ENCODE measurements around the gene PML.

PML gene

DNA sequence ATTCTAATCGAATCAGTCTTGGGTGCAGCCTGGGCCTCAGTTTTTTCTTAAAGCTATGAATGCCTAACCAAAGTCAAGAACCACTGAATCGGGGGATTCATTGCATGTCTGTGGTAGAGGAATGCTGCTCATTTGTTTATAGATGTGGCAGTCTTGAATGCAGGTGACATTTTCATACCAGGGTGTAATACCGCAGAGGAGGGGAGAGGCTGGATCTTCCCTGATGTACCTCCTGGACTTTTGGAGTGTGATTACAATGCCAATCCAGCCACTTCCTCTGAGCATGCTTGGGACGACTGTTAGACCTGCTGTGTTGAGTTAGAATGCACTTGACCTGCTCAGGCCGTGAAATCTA, 45.1 kb downstream of the PML start:
- DNase-seq (ENCODE audit: low read depth, low spot score): no peak
- H3K9me3 ChIP-seq (ENCODE audit: control insufficient read depth, insufficient read depth, low read length): no peaks in the 10 kb centered on the region
- peaks cover 5% of the 10 kb centered on the region; the same call in 1 of the 2 replicates for H3K4me1 ChIP-seq (ENCODE audit: control insufficient read depth, insufficient read depth, low read length)
- H3K4me3 ChIP-seq (ENCODE audit: low read length): no peak overlapping the region
- no peak overlapping the region for H3K27ac ChIP-seq (ENCODE audit: low read length)
- H3K27me3 ChIP-seq (ENCODE audit: control insufficient read depth, insufficient read depth, low read length): no peaks in the 10 kb centered on the region
- peaks cover 4% of the 10 kb centered on the region for H3K36me3 ChIP-seq (ENCODE audit: control insufficient read depth, insufficient read depth, low read length)
- no CpG with 5 or more reads among the region's 5 CpGs for WGBS (ENCODE audit: insufficient coverage, insufficient read length)

GRCh38 chr15:74040109-74040850, 45.8 kb downstream of the PML start:
- Histone ChIP-seq H3K27me3 (ENCODE audit: control insufficient read depth, insufficient read depth, low read length) (no peaks in the 10 kb centered on the region), H3K9me3 (ENCODE audit: control insufficient read depth, insufficient read depth, low read length) (no peaks in the 10 kb centered on the region), H3K4me3 (ENCODE audit: low read length) (no peak overlapping the region), H3K27ac (ENCODE audit: low read length) (no peak overlapping the region), H3K4me1 (ENCODE audit: control insufficient read depth, insufficient read depth, low read length) (peaks cover 5% of the 10 kb centered on the region; the same call in 1 of the 2 replicates), H3K36me3 (ENCODE audit: control insufficient read depth, insufficient read depth, low read length) (peaks cover 1% of the 10 kb centered on the region)
- DNase-seq (ENCODE audit: low read depth, low spot score): no peak
- no CpG with 5 or more reads among the region's 7 CpGs for WGBS (ENCODE audit: insufficient coverage, insufficient read length)

- DNase-seq (ENCODE audit: low read depth, low spot score): no peak
- peaks cover 5% of the 10 kb centered on the region; the same call in 1 of the 2 replicates for H3K4me1 ChIP-seq (ENCODE audit: control insufficient read depth, insufficient read depth, low read length)
- H3K27ac ChIP-seq (ENCODE audit: low read length): no peak overlapping the region
Observed at GRCh38 chr15:74041311-74041756, 46.8 kb downstream of the PML start.

GRCh38 chr15:74041777-74042435, 47.4 kb downstream of the PML start:
- no CpG with 5 or more reads among the region's 8 CpGs for WGBS (ENCODE audit: insufficient coverage, insufficient read length)

More at GRCh38 chr15:74041311-74041756, 46.8 kb downstream of the PML start:
- no peak overlapping the region for H3K4me3 ChIP-seq (ENCODE audit: low read length)
- no CpG with 5 or more reads among the region's 10 CpGs for WGBS (ENCODE audit: insufficient coverage, insufficient read length)
- no peaks in the 10 kb centered on the region for H3K36me3 ChIP-seq (ENCODE audit: control insufficient read depth, insufficient read depth, low read length)
- H3K9me3 ChIP-seq (ENCODE audit: control insufficient read depth, insufficient read depth, low read length): no peaks in the 10 kb centered on the region
- H3K27me3 ChIP-seq (ENCODE audit: control insufficient read depth, insufficient read depth, low read length): no peaks in the 10 kb centered on the region

DNA sequence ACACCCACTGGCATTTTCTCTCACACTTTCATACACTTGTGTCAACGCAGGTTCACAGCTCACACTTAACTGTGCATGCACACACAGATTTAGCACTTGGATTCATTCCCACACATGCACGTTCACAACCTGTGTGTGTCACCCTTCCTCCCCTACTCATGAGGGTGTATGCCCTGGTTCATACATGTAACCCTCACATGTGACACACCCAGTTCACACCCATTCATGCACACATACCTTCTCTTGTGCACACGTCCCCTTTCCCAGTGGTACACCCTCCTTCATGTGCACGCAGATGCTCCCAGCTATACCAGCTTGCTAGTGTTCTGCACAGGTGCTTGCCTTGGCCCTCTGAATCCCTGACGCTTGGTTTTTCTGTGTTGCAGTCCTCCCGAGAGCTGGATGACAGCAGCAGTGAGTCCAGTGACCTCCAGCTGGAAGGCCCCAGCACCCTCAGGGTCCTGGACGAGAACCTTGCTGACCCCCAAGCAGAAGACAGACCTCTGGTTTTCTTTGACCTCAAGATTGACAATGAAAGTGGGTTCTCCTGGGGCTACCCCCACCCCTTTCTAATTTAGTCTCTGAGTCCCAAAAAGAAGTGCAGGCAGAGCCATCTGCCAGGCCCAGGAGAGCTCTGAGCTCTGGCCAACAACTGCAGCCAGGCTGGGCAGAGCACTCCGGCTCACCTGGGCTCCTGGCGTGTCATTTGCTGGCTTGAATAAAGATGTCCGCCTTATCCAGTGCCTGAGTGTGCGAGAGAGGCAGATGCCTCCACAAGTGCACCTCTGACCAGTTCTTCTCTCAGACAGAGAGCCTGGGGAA, 48.3 kb downstream of the PML start:
- Histone ChIP-seq H3K9me3 (ENCODE audit: control insufficient read depth, insufficient read depth, low read length) (no peaks in the 10 kb centered on the region), H3K27ac (ENCODE audit: low read length) (no peak overlapping the region), H3K27me3 (ENCODE audit: control insufficient read depth, insufficient read depth, low read length) (no peaks in the 10 kb centered on the region), H3K4me3 (ENCODE audit: low read length) (no peak overlapping the region), H3K36me3 (ENCODE audit: control insufficient read depth, insufficient read depth, low read length) (no peaks in the 10 kb centered on the region), H3K4me1 (ENCODE audit: control insufficient read depth, insufficient read depth, low read length) (0 out of 2 replicates have a peak, but pooled peaks cover 1% of the 10 kb centered on the region)
- no peak for DNase-seq (ENCODE audit: low read depth, low spot score)
- WGBS (ENCODE audit: insufficient coverage, insufficient read length): no CpG with 5 or more reads among the region's 11 CpGs

More at GRCh38 chr15:74041777-74042435, 47.4 kb downstream of the PML start:
- Histone ChIP-seq H3K27me3 (ENCODE audit: control insufficient read depth, insufficient read depth, low read length) (no peaks in the 10 kb centered on the region), H3K4me3 (ENCODE audit: low read length) (no peak overlapping the region), H3K9me3 (ENCODE audit: control insufficient read depth, insufficient read depth, low read length) (no peaks in the 10 kb centered on the region), H3K27ac (ENCODE audit: low read length) (no peak overlapping the region), H3K4me1 (ENCODE audit: control insufficient read depth, insufficient read depth, low read length) (0 out of 2 replicates have a peak, but pooled peaks cover 3% of the 10 kb centered on the region), H3K36me3 (ENCODE audit: control insufficient read depth, insufficient read depth, low read length) (no peaks in the 10 kb centered on the region)
- DNase-seq (ENCODE audit: low read depth, low spot score): no peak

DNA sequence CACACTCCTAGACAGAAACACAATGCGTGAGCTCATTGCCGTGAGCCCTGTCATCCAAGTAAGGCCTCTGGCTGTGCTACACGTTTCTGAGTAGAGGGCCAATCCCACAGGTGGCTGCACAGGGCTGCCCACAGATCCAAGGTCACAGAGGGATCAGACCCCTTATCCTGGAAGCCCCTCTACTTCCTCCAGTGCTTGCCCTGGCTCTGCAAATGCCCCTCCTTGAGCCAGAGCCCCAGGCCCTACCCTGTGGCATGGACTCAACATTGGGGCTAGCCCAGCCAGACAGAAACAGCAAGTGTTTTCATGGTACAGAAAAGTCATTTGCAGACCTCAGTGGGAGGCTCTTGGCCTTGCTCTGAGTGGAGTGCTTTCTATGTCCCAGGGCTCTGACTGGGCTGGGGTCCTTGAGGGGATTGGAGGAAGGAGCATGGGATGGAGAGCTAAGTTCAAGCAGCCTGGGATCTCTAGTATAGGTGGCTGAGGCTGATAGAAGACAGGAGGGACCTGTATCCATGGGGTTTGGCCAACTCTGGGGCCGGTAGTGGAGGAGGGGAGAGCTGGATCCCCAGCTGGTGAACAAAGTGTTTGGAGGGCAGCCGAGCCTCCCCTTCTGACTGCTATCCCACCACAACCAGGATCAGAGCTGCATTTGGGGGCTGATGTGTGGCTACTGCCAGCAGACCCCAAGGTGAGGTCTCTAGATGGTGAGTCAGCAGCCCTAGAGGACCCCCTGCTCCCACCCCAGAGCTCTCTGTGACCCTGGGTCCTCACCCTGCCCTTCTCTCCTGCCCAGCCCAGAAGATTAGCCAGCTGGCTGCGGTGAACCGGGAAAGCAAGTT, 49.1 kb downstream of the PML start:
- Histone ChIP-seq H3K27ac (ENCODE audit: low read length) (no peak overlapping the region), H3K9me3 (ENCODE audit: control insufficient read depth, insufficient read depth, low read length) (no peaks in the 10 kb centered on the region), H3K27me3 (ENCODE audit: control insufficient read depth, insufficient read depth, low read length) (no peaks in the 10 kb centered on the region), H3K4me1 (ENCODE audit: control insufficient read depth, insufficient read depth, low read length) (peaks cover 4% of the 10 kb centered on the region; the same call in 1 of the 2 replicates), H3K4me3 (ENCODE audit: low read length) (no peak overlapping the region), H3K36me3 (ENCODE audit: control insufficient read depth, insufficient read depth, low read length) (no peaks in the 10 kb centered on the region)
- DNase-seq (ENCODE audit: low read depth, low spot score): no peak
- WGBS (ENCODE audit: insufficient coverage, insufficient read length): no CpG with 5 or more reads among the region's 7 CpGs

- WGBS (ENCODE audit: insufficient coverage, insufficient read length): no CpG with 5 or more reads among the region's 31 CpGs
- no peak for DNase-seq (ENCODE audit: low read depth, low spot score)
- H3K4me3 ChIP-seq (ENCODE audit: low read length): no peak overlapping the region
- H3K4me1 ChIP-seq (ENCODE audit: control insufficient read depth, insufficient read depth, low read length): peaks cover 4% of the 10 kb centered on the region; the same call in 1 of the 2 replicates
- H3K36me3 ChIP-seq (ENCODE audit: control insufficient read depth, insufficient read depth, low read length): no peaks in the 10 kb centered on the region
- H3K27me3 ChIP-seq (ENCODE audit: control insufficient read depth, insufficient read depth, low read length): no peaks in the 10 kb centered on the region
- no peak overlapping the region for H3K27ac ChIP-seq (ENCODE audit: low read length)
- H3K9me3 ChIP-seq (ENCODE audit: control insufficient read depth, insufficient read depth, low read length): no peaks in the 10 kb centered on the region
Observed at GRCh38 chr15:74044267-74045110, 50.0 kb downstream of the PML start.

GRCh38 chr15:74045184-74045583, 50.7 kb downstream of the PML start:
- no peak overlapping the region for H3K4me3 ChIP-seq (ENCODE audit: low read length)
- H3K9me3 ChIP-seq (ENCODE audit: control insufficient read depth, insufficient read depth, low read length): no peaks in the 10 kb centered on the region
- no peaks in the 10 kb centered on the region for H3K36me3 ChIP-seq (ENCODE audit: control insufficient read depth, insufficient read depth, low read length)
- H3K27ac ChIP-seq (ENCODE audit: low read length): no peak overlapping the region
- H3K27me3 ChIP-seq (ENCODE audit: control insufficient read depth, insufficient read depth, low read length): no peaks in the 10 kb centered on the region
- DNase-seq (ENCODE audit: low read depth, low spot score): no peak
- peaks cover 3% of the 10 kb centered on the region; the same call in 1 of the 2 replicates for H3K4me1 ChIP-seq (ENCODE audit: control insufficient read depth, insufficient read depth, low read length)

DNA sequence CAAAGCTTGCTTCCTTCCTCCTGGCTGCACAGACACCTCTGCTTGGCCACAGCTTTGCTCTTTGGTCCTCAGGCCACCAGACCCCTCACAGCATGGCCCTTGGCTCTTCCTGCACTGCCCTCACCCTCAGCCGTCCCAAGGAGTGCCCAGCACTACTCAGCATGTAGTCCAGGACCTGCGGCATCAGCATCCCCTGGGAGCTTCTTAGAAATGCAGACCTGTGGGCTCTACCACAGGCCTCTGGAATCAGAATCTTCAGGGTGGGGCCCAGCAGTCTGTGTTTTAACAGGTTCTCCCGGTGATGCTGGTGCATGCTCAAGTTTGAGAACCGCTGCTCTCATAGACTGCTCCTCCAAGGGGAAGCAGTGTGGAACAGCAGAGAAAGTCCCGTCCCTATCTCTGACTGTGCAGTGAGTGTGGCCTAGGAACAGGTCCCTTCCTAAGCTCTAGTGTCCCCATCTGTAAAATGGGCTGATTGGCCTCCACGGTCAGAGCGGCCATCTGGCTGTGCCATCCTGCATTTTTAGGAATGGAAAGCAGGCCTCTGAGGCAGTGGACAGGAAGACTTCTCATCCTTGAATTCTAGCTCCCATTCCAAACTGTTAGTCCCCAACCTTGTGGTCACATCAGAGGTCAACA, 51.2 kb downstream of the PML start:
- no peaks in the 10 kb centered on the region for H3K27me3 ChIP-seq (ENCODE audit: control insufficient read depth, insufficient read depth, low read length)
- no peak overlapping the region for H3K27ac ChIP-seq (ENCODE audit: low read length)
- WGBS (ENCODE audit: insufficient coverage, insufficient read length): no CpG with 5 or more reads among the region's 7 CpGs
- no peaks in the 10 kb centered on the region for H3K9me3 ChIP-seq (ENCODE audit: control insufficient read depth, insufficient read depth, low read length)
- peaks cover 3% of the 10 kb centered on the region; the same call in 1 of the 2 replicates for H3K4me1 ChIP-seq (ENCODE audit: control insufficient read depth, insufficient read depth, low read length)
- H3K36me3 ChIP-seq (ENCODE audit: control insufficient read depth, insufficient read depth, low read length): no peaks in the 10 kb centered on the region
- no peak for DNase-seq (ENCODE audit: low read depth, low spot score)
- H3K4me3 ChIP-seq (ENCODE audit: low read length): no peak overlapping the region
